Glutamatergic neuron (in vitro differentiated cells): ENCODE measurements around the gene PTPRN. TPM values are rescaled to one million over a fixed set of nuclear protein-coding genes. Genes with fewer than 3 reads are reported as not detected.

Source experiments
- DNase-seq: peaks from one replicate; pipeline ENCODE4 v3.0.0; 2022
- H3K27ac Mint-ChIP-seq: one replicate; pipeline ENCODE4 v1.8.0; 2020; ENCODE audit warnings: mild to moderate bottlenecking, mixed read lengths, inconsistent platforms; ENCODE audit not compliant: unreplicated experiment
- H3K27me3 Mint-ChIP-seq: one replicate; pipeline ENCODE4 v1.8.0; 2020; ENCODE audit warnings: mild to moderate bottlenecking, moderate library complexity, mixed read lengths, inconsistent platforms; ENCODE audit not compliant: unreplicated experiment
- H3K36me3 Mint-ChIP-seq: one replicate; pipeline ENCODE4 v1.8.0; 2020; ENCODE audit warnings: mild to moderate bottlenecking, mixed read lengths, inconsistent platforms; ENCODE audit not compliant: unreplicated experiment
- H3K4me1 Mint-ChIP-seq: one replicate; pipeline ENCODE4 v1.8.0; 2020; ENCODE audit warnings: mild to moderate bottlenecking, low read depth, mixed read lengths, inconsistent platforms; ENCODE audit not compliant: unreplicated experiment
- H3K4me3 Mint-ChIP-seq: one replicate; pipeline ENCODE4 v1.8.0; 2020; ENCODE audit warnings: mild to moderate bottlenecking, mixed read lengths, inconsistent platforms; ENCODE audit not compliant: unreplicated experiment
- H3K9me3 Mint-ChIP-seq: one replicate; pipeline ENCODE4 v1.8.0; 2020; ENCODE audit warnings: mild to moderate bottlenecking, moderate library complexity, mixed read lengths, inconsistent platforms; ENCODE audit not compliant: unreplicated experiment
- CTCF ChIP-seq: fragments of 200-600 bp; sonication (generic); IDR thresholded peaks from one replicate; pipeline ENCODE4 v1.5.0; 2021; ENCODE audit not compliant: partially characterized antibody, unreplicated experiment
- total RNA-seq: library from RNA; stranded (reverse); fragmentation: NEBNext Ultra II Directional; extraction: Animal tissue kit (Norgen Biotek cat#: 25700); gene quantifications from one replicate; pipeline ENCODE4 v1.2.1, GENCODE V29; 2021; ENCODE audit not compliant: unreplicated experiment

The PTPRN gene
- total RNA-seq, 1 donor from 2014 or later: 104 TPM

- peaks cover 8% of the 10 kb centered on the region for H3K9me3 Mint-ChIP-seq
Observed at GRCh38 chr2:219291910-219292490, 17.2 kb downstream of the PTPRN start.

GRCh38 chr2:219291394-219291793, 17.8 kb downstream of the PTPRN start:
- Mint-ChIP-seq H3K36me3 (peaks cover 7% of the 10 kb centered on the region), H3K27ac (no peak overlapping the region), H3K27me3 (peaks cover 9% of the 10 kb centered on the region), H3K4me1 (peaks cover 3% of the 10 kb centered on the region), H3K4me3 (no peak overlapping the region), H3K9me3 (peaks cover 8% of the 10 kb centered on the region)
- DNase-seq: no peak
- TF ChIP-seq CTCF: no peak

More at GRCh38 chr2:219291910-219292490, 17.2 kb downstream of the PTPRN start:
- Mint-ChIP-seq H3K36me3 (peaks cover 7% of the 10 kb centered on the region), H3K27me3 (peaks cover 9% of the 10 kb centered on the region), H3K4me1 (peaks cover 3% of the 10 kb centered on the region), H3K4me3 (no peak overlapping the region), H3K27ac (no peak overlapping the region)
- no peak for TF ChIP-seq CTCF
- no peak for DNase-seq

- Mint-ChIP-seq H3K4me3 (no peak overlapping the region), H3K27ac (no peak overlapping the region), H3K9me3 (peaks cover 7% of the 10 kb centered on the region), H3K4me1 (peaks cover 7% of the 10 kb centered on the region), H3K36me3 (peaks cover 3% of the 10 kb centered on the region), H3K27me3 (peaks cover 6% of the 10 kb centered on the region)
- TF ChIP-seq CTCF: no peak
- DNase-seq: no peak
Observed at GRCh38 chr2:219290381-219291171, 18.6 kb downstream of the PTPRN start.

GRCh38 chr2:219289537-219290361, 19.5 kb downstream of the PTPRN start:
- H3K4me1 Mint-ChIP-seq: peaks cover 11% of the 10 kb centered on the region
- H3K9me3 Mint-ChIP-seq: peaks cover 5% of the 10 kb centered on the region
- no peak for TF ChIP-seq CTCF
- H3K36me3 Mint-ChIP-seq: no peaks in the 10 kb centered on the region
- no peak for DNase-seq
- H3K4me3 Mint-ChIP-seq: no peak overlapping the region
- peaks cover 4% of the 10 kb centered on the region for H3K27me3 Mint-ChIP-seq
- no peak overlapping the region for H3K27ac Mint-ChIP-seq
